HL-60 (cell line): ENCODE measurements around the gene NHEJ1.

ENCODE experiments used
- POLR2AphosphoS5 ChIP-seq: IDR thresholded peaks from 2 replicates; pipeline ENCODE4 v1.6.1; 2012; ENCODE audit warnings: low read depth
- TF ChIP-seq, protein P1 (sequence below): IDR thresholded peaks from one replicate; pipeline ENCODE4 v1.5.1; 2011; ENCODE audit warnings: low read length, control low read depth, inconsistent platforms; ENCODE audit not compliant: insufficient read depth

GRCh38 chr2:219065484-219065883 is 95.1 kb downstream of the NHEJ1 start:
- TF ChIP-seq, protein P1, sequence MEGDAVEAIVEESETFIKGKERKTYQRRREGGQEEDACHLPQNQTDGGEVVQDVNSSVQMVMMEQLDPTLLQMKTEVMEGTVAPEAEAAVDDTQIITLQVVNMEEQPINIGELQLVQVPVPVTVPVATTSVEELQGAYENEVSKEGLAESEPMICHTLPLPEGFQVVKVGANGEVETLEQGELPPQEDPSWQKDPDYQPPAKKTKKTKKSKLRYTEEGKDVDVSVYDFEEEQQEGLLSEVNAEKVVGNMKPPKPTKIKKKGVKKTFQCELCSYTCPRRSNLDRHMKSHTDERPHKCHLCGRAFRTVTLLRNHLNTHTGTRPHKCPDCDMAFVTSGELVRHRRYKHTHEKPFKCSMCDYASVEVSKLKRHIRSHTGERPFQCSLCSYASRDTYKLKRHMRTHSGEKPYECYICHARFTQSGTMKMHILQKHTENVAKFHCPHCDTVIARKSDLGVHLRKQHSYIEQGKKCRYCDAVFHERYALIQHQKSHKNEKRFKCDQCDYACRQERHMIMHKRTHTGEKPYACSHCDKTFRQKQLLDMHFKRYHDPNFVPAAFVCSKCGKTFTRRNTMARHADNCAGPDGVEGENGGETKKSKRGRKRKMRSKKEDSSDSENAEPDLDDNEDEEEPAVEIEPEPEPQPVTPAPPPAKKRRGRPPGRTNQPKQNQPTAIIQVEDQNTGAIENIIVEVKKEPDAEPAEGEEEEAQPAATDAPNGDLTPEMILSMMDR = no peak
- no peak for TF ChIP-seq POLR2AphosphoS5
